ENCODE measurements around the gene DISP3.

DISP3 gene

GRCh38 chr1:11563560-11564069, 84.7 kb downstream of the DISP3 start:
- no peak overlapping the region for H3K4me3 ChIP-seq (ENCODE audit: low read length)
- no peak for TF ChIP-seq ZNF274 (IDR thresholded peaks at IDR 0.05; ENCODE audit: low read depth, low read length)

- no peak overlapping the region for H3K4me3 ChIP-seq (ENCODE audit: low read length)
- no peak for TF ChIP-seq ZNF274 (IDR thresholded peaks at IDR 0.05; ENCODE audit: low read depth, low read length)
Observed at GRCh38 chr1:11564237-11564636, 85.3 kb downstream of the DISP3 start.

GRCh38 chr1:11566042-11566850, 87.3 kb downstream of the DISP3 start:
- H3K4me3 ChIP-seq (ENCODE audit: low read length) = no peak overlapping the region

DNA sequence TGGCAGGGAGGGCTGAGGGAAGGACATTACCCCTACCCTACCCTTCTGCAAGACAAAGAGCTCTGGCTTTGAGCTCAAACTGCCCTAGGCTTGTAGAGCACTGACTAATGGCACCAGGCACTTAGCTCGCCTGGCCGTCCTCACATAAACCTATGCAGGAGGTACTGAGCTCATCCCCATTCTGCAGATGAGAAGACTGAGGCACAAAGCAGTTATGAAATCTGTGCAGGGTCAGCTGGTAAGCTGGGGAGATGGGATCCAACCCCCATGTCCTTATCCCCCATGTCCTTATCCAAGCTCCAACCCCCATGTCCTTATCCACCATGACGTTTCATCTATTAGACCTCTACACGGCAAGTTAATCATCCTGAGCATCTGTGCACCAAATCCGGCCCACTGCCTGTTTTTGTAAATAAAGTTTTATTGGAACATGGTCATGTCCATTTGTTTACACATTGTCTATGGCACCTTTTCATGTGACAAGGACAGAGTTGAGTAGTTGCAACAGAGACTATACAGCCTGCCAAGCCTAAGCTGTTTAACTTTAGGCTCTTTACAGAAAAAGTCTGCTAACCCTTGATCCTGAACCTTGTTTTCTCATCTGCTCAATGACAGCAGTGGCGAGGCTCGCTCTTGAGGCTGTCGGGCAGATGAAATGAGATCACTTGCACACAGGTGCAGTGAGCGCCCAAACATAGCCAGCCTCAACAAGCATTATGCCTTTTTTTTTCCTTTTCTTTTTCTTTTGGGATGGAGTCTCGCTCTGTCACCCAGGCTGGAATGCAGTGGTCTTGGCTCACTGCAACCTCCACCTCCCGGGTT, 88.5 kb downstream of the DISP3 start:
- H3K4me3 ChIP-seq (ENCODE audit: low read length) = no peak overlapping the region
- TF ChIP-seq ZNF274 (IDR thresholded peaks at IDR 0.05; ENCODE audit: low read depth, low read length) = no peak

More at GRCh38 chr1:11566042-11566850, 87.3 kb downstream of the DISP3 start:
- no peak for TF ChIP-seq ZNF274 (IDR thresholded peaks at IDR 0.05; ENCODE audit: low read depth, low read length)

DNA sequence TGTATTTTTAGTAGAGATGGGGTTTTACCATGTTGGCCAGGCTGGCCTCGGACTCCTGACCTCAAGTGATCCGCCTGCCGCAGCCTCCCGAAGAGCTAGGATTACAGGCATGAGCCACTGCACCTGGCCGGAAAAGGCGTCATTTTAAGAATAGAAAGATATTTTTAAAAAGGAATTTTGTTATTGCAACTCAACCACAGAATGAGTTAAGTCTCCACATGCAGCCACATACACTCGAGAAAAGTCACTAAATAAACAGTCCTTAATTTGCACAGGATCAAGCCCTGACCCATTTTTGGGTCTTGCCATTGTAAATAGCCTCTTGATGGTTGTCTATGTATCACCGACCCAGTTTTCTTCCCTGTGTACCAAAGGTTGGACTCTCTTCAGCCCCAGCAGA, 89.7 kb downstream of the DISP3 start:
- no peak for TF ChIP-seq ZNF274 (IDR thresholded peaks at IDR 0.05; ENCODE audit: low read depth, low read length)
- H3K4me3 ChIP-seq (ENCODE audit: low read length) = no peak overlapping the region

DNA sequence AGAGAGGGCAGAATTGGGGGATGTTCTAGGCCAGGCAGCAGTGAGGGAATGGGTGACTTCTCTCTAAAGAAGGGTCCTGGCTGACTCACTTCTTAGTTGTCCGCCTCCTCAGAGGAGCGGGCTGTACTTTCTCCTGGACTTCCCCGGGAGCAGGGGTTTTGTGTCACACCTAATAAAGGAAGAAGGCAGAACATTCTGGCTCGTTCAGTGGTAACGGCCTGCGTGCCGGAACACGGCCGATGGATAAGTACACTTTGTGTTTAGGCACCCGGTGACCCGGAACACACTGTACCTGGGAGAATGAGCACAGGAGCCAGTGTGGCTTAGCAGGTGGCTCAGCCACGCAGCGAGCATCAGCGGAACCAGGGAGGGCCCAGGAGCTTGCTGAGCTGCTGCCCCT, 90.6 kb downstream of the DISP3 start:
- H3K4me3 ChIP-seq (ENCODE audit: low read length) = no peak overlapping the region
- TF ChIP-seq ZNF274 (IDR thresholded peaks at IDR 0.05; ENCODE audit: low read depth, low read length) = no peak

- no peak overlapping the region for H3K4me3 ChIP-seq (ENCODE audit: low read length)
- TF ChIP-seq ZNF274 (IDR thresholded peaks at IDR 0.05; ENCODE audit: low read depth, low read length) = no peak
Observed at GRCh38 chr1:11569954-11570353, 91.0 kb downstream of the DISP3 start.

DNA sequence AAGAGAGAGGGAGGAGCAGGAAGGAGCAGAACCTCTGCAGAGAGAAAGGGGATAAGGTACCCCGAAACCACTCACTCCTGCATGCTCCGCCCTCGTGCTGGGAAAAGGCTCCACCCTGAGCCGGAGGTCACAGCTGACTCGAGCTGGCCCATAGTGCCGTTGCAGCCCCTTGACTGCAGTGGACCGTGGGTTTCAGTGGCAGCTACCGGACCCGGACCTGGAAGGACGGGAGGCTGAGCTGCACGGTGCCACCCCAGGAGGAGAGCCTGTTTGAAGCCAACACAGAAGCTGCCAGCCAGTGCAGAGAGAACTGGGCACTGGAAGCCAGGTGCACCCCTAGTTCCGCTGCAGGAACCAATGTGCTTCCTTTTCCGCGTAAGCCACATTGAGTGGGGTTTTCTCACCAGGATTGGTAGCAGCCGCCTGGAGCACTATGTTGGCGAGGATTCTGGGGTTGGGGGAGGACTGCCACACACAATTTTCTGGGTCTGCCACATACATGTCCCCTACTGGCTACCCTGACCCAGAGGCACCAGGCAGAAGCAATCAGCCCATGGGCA, 91.9 kb downstream of the DISP3 start:
- no peak overlapping the region for H3K4me3 ChIP-seq (ENCODE audit: low read length)
- no peak for TF ChIP-seq ZNF274 (IDR thresholded peaks at IDR 0.05; ENCODE audit: low read depth, low read length)

DNA sequence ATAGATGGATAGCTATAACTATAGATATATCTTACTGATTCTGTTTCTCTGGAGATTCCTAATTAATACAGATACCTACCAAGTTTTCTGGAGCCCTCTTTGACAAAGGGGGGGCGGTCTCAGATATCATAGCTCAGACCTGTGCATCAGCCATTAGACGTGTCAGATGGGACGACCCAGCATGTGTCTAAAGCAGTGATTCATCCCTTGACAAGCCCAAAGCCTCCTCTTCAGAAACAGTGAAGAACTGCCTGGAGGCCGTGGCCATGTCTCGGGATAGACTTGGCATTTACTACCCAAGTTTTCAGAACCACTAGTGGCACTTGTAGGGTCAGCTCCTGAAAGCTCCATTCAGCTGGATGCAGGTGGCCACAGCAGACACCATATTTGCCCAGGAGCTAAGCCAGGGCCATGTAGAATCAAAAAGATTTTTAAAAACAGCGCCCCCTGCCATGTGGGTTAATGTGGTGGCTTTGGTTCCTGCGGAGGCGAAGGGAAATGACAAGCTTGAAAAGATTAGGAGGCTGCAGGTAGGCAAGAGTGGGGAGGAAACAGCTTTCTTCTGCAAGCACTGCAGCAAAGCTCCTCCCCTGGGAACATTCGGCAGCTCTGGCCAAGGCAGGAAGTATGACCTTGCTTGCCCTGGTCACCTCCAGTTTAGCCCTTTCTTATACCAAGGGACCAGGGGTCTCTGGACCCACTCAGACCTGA, 93.1 kb downstream of the DISP3 start:
- no peak for TF ChIP-seq ZNF274 (IDR thresholded peaks at IDR 0.05; ENCODE audit: low read depth, low read length)
- no peak overlapping the region for H3K4me3 ChIP-seq (ENCODE audit: low read length)

DNA sequence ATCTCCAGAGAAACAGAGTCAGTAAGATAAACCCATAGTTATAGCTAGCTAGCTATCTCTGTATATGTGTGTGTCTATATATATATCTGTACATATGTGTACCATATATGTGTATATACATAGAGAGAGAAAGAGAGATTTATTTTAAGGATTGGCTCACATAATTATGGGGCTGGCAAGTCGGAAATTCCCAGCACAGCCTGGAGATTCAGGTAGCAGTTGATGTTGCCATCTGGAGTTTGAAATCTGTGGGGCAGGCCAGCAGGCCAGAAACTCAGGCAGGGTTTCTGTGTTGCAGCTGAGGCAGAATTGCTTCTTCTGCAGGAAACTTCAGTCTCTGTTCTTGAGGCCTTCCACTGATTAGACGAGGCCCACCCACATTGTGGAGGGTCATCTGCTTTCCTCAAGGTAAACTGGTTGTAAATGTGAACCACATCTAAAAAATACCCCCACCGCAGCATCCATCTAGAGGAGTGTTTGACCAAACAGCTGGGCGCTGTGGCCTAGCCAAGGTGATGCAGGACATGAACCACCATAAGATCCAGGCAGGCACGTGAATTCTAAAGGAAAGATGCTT, 94.2 kb downstream of the DISP3 start:
- no peak overlapping the region for H3K4me3 ChIP-seq (ENCODE audit: low read length)
- no peak for TF ChIP-seq ZNF274 (IDR thresholded peaks at IDR 0.05; ENCODE audit: low read depth, low read length)

DNA sequence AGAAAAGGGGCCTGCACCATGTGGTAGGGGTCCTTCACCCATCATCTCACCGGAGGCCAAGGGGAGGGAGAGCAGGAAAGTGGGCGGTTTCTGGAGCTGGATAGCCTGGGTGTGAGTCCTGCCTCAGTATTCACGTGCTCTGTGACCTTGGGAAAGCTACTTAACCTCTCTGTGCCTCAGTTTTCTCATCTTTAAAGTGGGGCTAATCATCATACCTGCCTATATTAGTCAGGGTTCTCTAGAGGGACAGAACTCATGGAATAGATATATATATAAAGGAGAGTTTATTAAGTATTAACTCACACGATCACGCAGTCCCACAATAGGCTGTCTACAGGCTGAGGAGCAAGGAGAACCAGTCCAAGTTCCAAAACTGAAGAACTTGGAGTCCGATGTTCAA, 96.6 kb downstream of the DISP3 start:
- no peak for TF ChIP-seq ZNF274 (IDR thresholded peaks at IDR 0.05; ENCODE audit: low read depth, low read length)
- no peak overlapping the region for H3K4me3 ChIP-seq (ENCODE audit: low read length)

- no peak for TF ChIP-seq ZNF274 (IDR thresholded peaks at IDR 0.05; ENCODE audit: low read depth, low read length)
- no peak overlapping the region for H3K4me3 ChIP-seq (ENCODE audit: low read length)
Observed at GRCh38 chr1:11576109-11576875, 97.3 kb downstream of the DISP3 start.

DNA sequence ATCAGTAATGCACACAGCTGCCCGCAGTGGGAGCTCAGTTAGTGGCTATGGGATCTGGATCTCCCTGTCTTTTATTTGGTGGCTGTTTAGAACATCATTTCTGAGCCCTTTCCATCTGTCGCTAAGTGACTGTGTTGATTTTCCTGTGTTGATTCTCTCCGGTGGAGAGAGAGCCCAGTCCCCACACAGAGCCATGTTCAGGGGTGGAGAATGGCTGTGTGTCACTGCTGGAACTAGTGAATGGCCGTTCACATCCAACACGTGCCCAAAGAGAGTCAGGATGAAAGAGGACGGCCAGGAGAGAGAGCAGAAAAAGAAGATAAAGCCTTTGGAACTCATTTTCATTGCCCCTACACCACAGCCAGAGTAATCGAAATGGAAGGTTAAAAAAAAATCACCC, 99.0 kb downstream of the DISP3 start:
- H3K4me3 ChIP-seq (ENCODE audit: low read length) = no peak overlapping the region
- TF ChIP-seq ZNF274 (IDR thresholded peaks at IDR 0.05; ENCODE audit: low read depth, low read length) = no peak

All from GM08714 (cell line).